HepG2 (cell line): ENCODE measurements around the gene KCND1. TPM values are rescaled to one million over a fixed set of nuclear protein-coding genes. Genes with fewer than 3 reads are reported as not detected.

Experiments
- CBX1 ChIP-seq: IDR thresholded peaks from one replicate; pipeline ENCODE4 v1.6.1; 2016; ENCODE audit warnings: antibody characterized with exemption, low read depth
- DNMT1 ChIP-seq: sonication (generic); formaldehyde crosslinking; IDR thresholded peaks from 2 replicates; pipeline ENCODE4 v1.5.1; 2020; ENCODE audit warnings: mild to moderate bottlenecking, missing genetic modification reagents
- ELF3 ChIP-seq: IDR thresholded peaks from 2 replicates; pipeline ENCODE4 v1.6.1; 2016; ENCODE audit warnings: missing genetic modification reagents, missing compliant biosample characterization
- MAFK ChIP-seq, 2 experiments: IDR thresholded peaks in 1 of 2; conservative IDR thresholded peaks in 1 of 2; 2 replicates each; pipeline ENCODE4 v1.6.1; 2011; ENCODE audit warnings: improper control_type of control experiment in 2 of 2, low read length in 2 of 2
- MED1 ChIP-seq: sonication (generic); formaldehyde crosslinking; IDR thresholded peaks from 2 replicates; pipeline ENCODE4 v1.4.0; 2020; ENCODE audit warnings: missing genetic modification reagents
- MTF2 ChIP-seq: sonication (generic); formaldehyde crosslinking; IDR thresholded peaks from 2 replicates; pipeline ENCODE4 v1.5.0; 2020; ENCODE audit warnings: missing genetic modification reagents, borderline replicate concordance
- POLR2G ChIP-seq: fragments of 200-400 bp; formaldehyde crosslinking; IDR thresholded peaks from 2 replicates; pipeline ENCODE4 v1.6.1; 2018; ENCODE audit warnings: mild to moderate bottlenecking, low read depth, low read length, moderate library complexity
- SMYD3 ChIP-seq: sonication (generic); formaldehyde crosslinking; IDR thresholded peaks from 2 replicates; pipeline ENCODE4 v1.8.1; 2023; ENCODE audit warnings: mild to moderate bottlenecking, missing genetic modification reagents
- ZNF138 ChIP-seq: sonication (generic); formaldehyde crosslinking; IDR thresholded peaks from 2 replicates; pipeline ENCODE4 v1.5.0; 2020; ENCODE audit warnings: mild to moderate bottlenecking, low read depth, missing genetic modification reagents
- ZNF256 ChIP-seq: sonication (generic); formaldehyde crosslinking; conservative IDR thresholded peaks from 2 replicates; pipeline ENCODE4 v1.4.0; 2020; ENCODE audit warnings: missing genetic modification reagents
- ZNF326 ChIP-seq: sonication (generic); formaldehyde crosslinking; IDR thresholded peaks from 2 replicates; pipeline ENCODE4 v1.4.0; 2020; ENCODE audit warnings: missing genetic modification reagents, borderline replicate concordance
- ZNF350 ChIP-seq: sonication (generic); formaldehyde crosslinking; IDR thresholded peaks from 2 replicates; pipeline ENCODE4 v1.4.0; 2020; ENCODE audit warnings: mild to moderate bottlenecking, low read depth, missing genetic modification reagents, borderline replicate concordance
- ZNF432 ChIP-seq: sonication (generic); formaldehyde crosslinking; IDR thresholded peaks from 2 replicates; pipeline ENCODE4 v1.5.0; 2020; ENCODE audit warnings: missing genetic modification reagents, mild to moderate bottlenecking, borderline replicate concordance
- ZNF468 ChIP-seq: sonication (generic); formaldehyde crosslinking; IDR thresholded peaks from 2 replicates; pipeline ENCODE4 v1.8.0; 2022; ENCODE audit warnings: mild to moderate bottlenecking, moderate library complexity, missing genetic modification reagents
- ZNF781 ChIP-seq: sonication (generic); formaldehyde crosslinking; IDR thresholded peaks from 2 replicates; pipeline ENCODE4 v1.5.1; 2020; ENCODE audit warnings: borderline replicate concordance, mild to moderate bottlenecking, missing genetic modification reagents; ENCODE audit errors: not compliant biosample characterization
- polyA plus RNA-seq, 8 experiments: library from polyadenylated mRNA; depleted of rRNA in 3 of 8; stranded (reverse) in 7 of 8; unstranded in 1 of 8; fragments of >200 nt; fragmentation: Illumina TruSeq in 4 of 8; extraction: Trizol in 4 of 8; gene quantifications; 2 replicates each; pipeline versions ENCODE4 v1.2.1 to v1.2.3, GENCODE V29; 2011 to 2016; ENCODE audit warnings: low read depth in 4 of 8, missing spikeins in 1 of 8, mixed read lengths in 1 of 8; ENCODE audit not compliant: insufficient read depth in 1 of 8
- total RNA-seq, 5 experiments: library from RNA; depleted of rRNA; stranded (reverse); fragments of >200 nt; fragmentation: Illumina TruSeq; extraction: Trizol; gene quantifications; 2 replicates each; pipeline ENCODE4 v1.2.3, GENCODE V29; 2016; ENCODE audit warnings: low read depth in 1 of 5
- TF ChIP-seq, protein P1 (sequence below): sonication (generic); formaldehyde crosslinking; IDR thresholded peaks from 2 replicates; pipeline ENCODE4 v1.4.0; 2020; ENCODE audit warnings: missing genetic modification reagents
- TF ChIP-seq, protein P2 (sequence below): IDR thresholded peaks from 2 replicates; pipeline ENCODE4 v1.6.1; 2018; ENCODE audit warnings: missing genetic modification reagents
- TF ChIP-seq, protein P3 (sequence below): sonication (generic); formaldehyde crosslinking; IDR thresholded peaks from 2 replicates; pipeline ENCODE4 v1.5.0; 2020; ENCODE audit warnings: missing genetic modification reagents
- TF ChIP-seq, protein P4 (sequence below): IDR thresholded peaks from 2 replicates; pipeline ENCODE4 v1.6.1; 2016; ENCODE audit warnings: missing biosample characterization, missing genetic modification reagents, low read depth

Gene KCND1
- total and polyA plus RNA-seq, 2 of the 13 experiments (the other 11 are each of a cell fraction or from before 2014, with no cell fraction given), result 0.07 to 0.30 TPM

DNA sequence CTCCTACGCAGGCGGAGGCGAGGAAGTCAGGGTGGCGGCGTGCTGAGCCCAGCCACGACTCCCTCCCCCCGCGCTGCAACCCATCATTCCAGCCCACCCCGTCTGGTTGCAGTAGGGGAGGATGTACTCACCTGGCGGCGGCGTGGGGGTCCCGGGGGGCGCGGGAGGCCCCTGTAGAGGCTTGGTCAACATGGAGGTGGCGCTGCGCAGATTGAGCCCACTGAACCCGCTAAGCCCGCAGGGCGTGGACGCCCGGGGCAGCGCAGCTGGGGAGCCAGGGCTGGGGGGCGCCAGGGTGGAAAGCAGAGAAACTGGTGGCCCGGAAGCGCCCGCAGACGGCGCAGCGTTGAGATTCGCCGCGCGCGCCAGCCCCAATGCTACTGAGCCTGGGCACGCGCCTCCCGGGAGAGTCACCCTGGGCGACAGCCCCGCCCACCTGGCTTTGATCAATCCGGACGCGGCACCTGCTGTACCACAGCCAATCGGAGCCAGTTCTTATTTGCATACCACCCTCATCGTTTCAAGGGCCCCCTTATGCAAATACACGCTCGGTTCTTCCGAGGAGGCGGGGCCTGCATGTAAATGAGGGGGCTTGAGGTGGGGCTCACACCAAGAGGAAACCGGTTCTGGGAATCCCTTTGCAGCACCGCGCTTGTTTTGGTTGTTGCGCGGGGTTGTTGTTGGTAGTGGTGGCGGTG lies 52.9 kb downstream of the KCND1 start, which contains the start of gene PIM2 (continued):
- TF ChIP-seq, protein P1, sequence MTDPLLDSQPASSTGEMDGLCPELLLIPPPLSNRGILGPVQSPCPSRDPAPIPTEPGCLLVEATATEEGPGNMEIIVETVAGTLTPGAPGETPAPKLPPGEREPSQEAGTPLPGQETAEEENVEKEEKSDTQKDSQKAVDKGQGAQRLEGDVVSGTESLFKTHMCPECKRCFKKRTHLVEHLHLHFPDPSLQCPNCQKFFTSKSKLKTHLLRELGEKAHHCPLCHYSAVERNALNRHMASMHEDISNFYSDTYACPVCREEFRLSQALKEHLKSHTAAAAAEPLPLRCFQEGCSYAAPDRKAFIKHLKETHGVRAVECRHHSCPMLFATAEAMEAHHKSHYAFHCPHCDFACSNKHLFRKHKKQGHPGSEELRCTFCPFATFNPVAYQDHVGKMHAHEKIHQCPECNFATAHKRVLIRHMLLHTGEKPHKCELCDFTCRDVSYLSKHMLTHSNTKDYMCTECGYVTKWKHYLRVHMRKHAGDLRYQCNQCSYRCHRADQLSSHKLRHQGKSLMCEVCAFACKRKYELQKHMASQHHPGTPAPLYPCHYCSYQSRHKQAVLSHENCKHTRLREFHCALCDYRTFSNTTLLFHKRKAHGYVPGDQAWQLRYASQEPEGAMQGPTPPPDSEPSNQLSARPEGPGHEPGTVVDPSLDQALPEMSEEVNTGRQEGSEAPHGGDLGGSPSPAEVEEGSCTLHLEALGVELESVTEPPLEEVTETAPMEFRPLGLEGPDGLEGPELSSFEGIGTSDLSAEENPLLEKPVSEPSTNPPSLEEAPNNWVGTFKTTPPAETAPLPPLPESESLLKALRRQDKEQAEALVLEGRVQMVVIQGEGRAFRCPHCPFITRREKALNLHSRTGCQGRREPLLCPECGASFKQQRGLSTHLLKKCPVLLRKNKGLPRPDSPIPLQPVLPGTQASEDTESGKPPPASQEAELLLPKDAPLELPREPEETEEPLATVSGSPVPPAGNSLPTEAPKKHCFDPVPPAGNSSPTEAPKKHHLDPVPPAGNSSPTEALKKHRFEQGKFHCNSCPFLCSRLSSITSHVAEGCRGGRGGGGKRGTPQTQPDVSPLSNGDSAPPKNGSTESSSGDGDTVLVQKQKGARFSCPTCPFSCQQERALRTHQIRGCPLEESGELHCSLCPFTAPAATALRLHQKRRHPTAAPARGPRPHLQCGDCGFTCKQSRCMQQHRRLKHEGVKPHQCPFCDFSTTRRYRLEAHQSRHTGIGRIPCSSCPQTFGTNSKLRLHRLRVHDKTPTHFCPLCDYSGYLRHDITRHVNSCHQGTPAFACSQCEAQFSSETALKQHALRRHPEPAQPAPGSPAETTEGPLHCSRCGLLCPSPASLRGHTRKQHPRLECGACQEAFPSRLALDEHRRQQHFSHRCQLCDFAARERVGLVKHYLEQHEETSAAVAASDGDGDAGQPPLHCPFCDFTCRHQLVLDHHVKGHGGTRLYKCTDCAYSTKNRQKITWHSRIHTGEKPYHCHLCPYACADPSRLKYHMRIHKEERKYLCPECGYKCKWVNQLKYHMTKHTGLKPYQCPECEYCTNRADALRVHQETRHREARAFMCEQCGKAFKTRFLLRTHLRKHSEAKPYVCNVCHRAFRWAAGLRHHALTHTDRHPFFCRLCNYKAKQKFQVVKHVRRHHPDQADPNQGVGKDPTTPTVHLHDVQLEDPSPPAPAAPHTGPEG (CRISPR knock-in tag), result no peak
- TF ChIP-seq, protein P2, sequence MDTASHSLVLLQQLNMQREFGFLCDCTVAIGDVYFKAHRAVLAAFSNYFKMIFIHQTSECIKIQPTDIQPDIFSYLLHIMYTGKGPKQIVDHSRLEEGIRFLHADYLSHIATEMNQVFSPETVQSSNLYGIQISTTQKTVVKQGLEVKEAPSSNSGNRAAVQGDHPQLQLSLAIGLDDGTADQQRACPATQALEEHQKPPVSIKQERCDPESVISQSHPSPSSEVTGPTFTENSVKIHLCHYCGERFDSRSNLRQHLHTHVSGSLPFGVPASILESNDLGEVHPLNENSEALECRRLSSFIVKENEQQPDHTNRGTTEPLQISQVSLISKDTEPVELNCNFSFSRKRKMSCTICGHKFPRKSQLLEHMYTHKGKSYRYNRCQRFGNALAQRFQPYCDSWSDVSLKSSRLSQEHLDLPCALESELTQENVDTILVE (CRISPR knock-in tag), result no peak
- TF ChIP-seq ZNF326 (CRISPR knock-in tag) (no peak), ZNF468 (no peak), CBX1 (no peak), MTF2 (CRISPR knock-in tag) (no peak), POLR2G (peak; percentile 90), ZNF781 (CRISPR knock-in tag) (no peak), ELF3 (CRISPR knock-in tag) (peak; percentile 18; the same call in 1 of the 2 replicates), MAFK (conservative IDR thresholded peaks at IDR 0.05 in 1 of 2, IDR thresholded peaks at IDR 0.05 in 1 of 2; ENCODE audit: low read length in 2 of 2) (no peak), ZNF350 (CRISPR knock-in tag) (peak; percentile 25; the same call in 1 of the 2 replicates), ZNF138 (CRISPR knock-in tag) (no peak), DNMT1 (CRISPR knock-in tag) (no peak), ZNF432 (CRISPR knock-in tag) (no peak), MED1 (CRISPR knock-in tag) (peak; percentile 30; the same call in 1 of the 2 replicates), ZNF256 (no peak), SMYD3 (CRISPR knock-in tag) (no peak)
- TF ChIP-seq, protein P3, sequence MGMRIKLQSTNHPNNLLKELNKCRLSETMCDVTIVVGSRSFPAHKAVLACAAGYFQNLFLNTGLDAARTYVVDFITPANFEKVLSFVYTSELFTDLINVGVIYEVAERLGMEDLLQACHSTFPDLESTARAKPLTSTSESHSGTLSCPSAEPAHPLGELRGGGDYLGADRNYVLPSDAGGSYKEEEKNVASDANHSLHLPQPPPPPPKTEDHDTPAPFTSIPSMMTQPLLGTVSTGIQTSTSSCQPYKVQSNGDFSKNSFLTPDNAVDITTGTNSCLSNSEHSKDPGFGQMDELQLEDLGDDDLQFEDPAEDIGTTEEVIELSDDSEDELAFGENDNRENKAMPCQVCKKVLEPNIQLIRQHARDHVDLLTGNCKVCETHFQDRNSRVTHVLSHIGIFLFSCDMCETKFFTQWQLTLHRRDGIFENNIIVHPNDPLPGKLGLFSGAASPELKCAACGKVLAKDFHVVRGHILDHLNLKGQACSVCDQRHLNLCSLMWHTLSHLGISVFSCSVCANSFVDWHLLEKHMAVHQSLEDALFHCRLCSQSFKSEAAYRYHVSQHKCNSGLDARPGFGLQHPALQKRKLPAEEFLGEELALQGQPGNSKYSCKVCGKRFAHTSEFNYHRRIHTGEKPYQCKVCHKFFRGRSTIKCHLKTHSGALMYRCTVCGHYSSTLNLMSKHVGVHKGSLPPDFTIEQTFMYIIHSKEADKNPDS (CRISPR knock-in tag), result no peak
- TF ChIP-seq, protein P4, sequence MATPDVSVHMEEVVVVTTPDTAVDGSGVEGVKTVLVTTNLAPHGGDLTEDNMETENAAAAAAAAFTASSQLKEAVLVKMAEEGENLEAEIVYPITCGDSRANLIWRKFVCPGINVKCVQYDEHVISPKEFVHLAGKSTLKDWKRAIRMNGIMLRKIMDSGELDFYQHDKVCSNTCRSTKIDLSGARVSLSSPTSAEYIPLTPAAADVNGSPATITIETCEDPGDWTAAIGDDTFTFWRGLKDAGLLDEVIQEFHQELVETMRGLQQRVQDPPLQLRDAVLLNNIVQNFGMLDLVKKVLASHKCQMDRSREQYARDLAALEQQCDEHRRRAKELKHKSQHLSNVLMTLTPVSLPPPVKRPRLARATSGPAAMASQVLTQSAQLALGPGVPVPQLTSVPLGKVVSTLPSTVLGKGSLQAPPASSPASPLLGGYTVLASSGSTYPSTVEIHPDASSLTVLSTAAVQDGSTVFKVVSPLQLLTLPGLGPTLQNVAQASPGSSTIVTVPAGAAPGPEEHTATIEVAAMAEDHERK (CRISPR knock-in tag), result no peak
